NOMO-1 treated with dmso at 0.1 percent for 144 hours (cell line): Measurements from ENCODE around the gene HSD3B7.
"Not testable (repeated sequence)": the region's sequence is repeated elsewhere in the genome, so short reads cannot be mapped to it uniquely, and the experiment has no call there.

ENCODE experiments used
- DNase-seq: peaks from one replicate; lab custom pipeline; 2025; ENCODE audit not compliant: unreplicated experiment; lab: John Stamatoyannopoulos, UW

HSD3B7 gene

GRCh38 chr16:31017756-31018155 is 32.7 kb downstream of the HSD3B7 start:
- not testable (repeated sequence) for DNase-seq

- DNase-seq = no peak
These were observed 35.5 kb downstream of the HSD3B7 start for GRCh38 chr16:31020536-31020935.

- no peak for DNase-seq
These were observed 37.7 kb downstream of the HSD3B7 start for GRCh38 chr16:31022544-31023251.

- DNase-seq = no peak
These were observed 38.2 kb downstream of the HSD3B7 start for GRCh38 chr16:31023252-31023602.

- no peak for DNase-seq
These were observed 38.7 kb downstream of the HSD3B7 start for GRCh38 chr16:31023627-31024226.

GRCh38 chr16:31025339-31025738 is 40.3 kb downstream of the HSD3B7 start:
- no peak for DNase-seq

GRCh38 chr16:31029272-31029671 is 44.3 kb downstream of the HSD3B7 start:
- no peak for DNase-seq

- DNase-seq = no peak
These were observed 46.3 kb downstream of the HSD3B7 start for GRCh38 chr16:31031276-31031675.

GRCh38 chr16:31032736-31033708 is 48.0 kb downstream of the HSD3B7 start, which contains the start of gene STX4:
STX4 (plus strand) TSS chr16:31033558; CDS start chr16:31033806, 248 bp downstream.
- peak; percentile 95 for DNase-seq

GRCh38 chr16:31033709-31034492 is 48.9 kb downstream of the HSD3B7 start:
- DNase-seq = peak; percentile 46

GRCh38 chr16:31036691-31037090 is 51.7 kb downstream of the HSD3B7 start:
- no peak for DNase-seq
